H9 (cell line): Measurements from ENCODE around the gene SCN7A. TPM values are rescaled to one million over a fixed set of nuclear protein-coding genes. Genes with fewer than 3 reads are reported as not detected.

ENCODE experiments used
- DNase-seq: peaks from one replicate; pipeline ENCODE4 v3.0.0-alpha.2; 2017
- H2AFZ ChIP-seq: one replicate; pipeline ENCODE4 v1.6.1; 2013; ENCODE audit warnings: mild to moderate bottlenecking, low read length, control low read depth, moderate library complexity
- H2AK5ac ChIP-seq: 2 replicates; pipeline ENCODE4 v1.6.1; 2013; ENCODE audit warnings: low read length, control low read depth, mixed read lengths; ENCODE audit not compliant: insufficient read length
- H2BK120ac ChIP-seq: one replicate; pipeline ENCODE4 v1.6.1; 2013; ENCODE audit warnings: low read depth, mild to moderate bottlenecking, low read length, control low read depth, inconsistent platforms; ENCODE audit not compliant: poor library complexity, severe bottlenecking
- H2BK12ac ChIP-seq: 2 replicates; pipeline ENCODE4 v1.6.1; 2013; ENCODE audit warnings: low read length, control low read depth, mixed read lengths, low read depth; ENCODE audit not compliant: insufficient read length
- H2BK15ac ChIP-seq: 2 replicates; pipeline ENCODE4 v1.6.1; 2013; ENCODE audit warnings: low read depth, low read length, control low read depth
- H2BK20ac ChIP-seq: one replicate; pipeline ENCODE4 v1.6.1; 2013; ENCODE audit warnings: low read depth, mild to moderate bottlenecking, low read length, control low read depth, inconsistent platforms; ENCODE audit not compliant: poor library complexity, severe bottlenecking
- H2BK5ac ChIP-seq: 2 replicates; pipeline ENCODE4 v1.6.1; 2013; ENCODE audit warnings: low read length, control low read depth, mixed read lengths; ENCODE audit not compliant: insufficient read length
- H3K14ac ChIP-seq: 2 replicates; pipeline ENCODE4 v1.6.1; 2013; ENCODE audit warnings: low read length, control low read depth; ENCODE audit not compliant: insufficient read depth
- H3K18ac ChIP-seq: 2 replicates; pipeline ENCODE4 v1.6.1; 2013; ENCODE audit warnings: low read depth, mild to moderate bottlenecking, mixed read lengths, low read length, control low read depth; ENCODE audit not compliant: insufficient read length
- H3K23ac ChIP-seq: 2 replicates; pipeline ENCODE4 v1.6.1; 2013; ENCODE audit warnings: low read length, control low read depth, mixed read lengths, low read depth; ENCODE audit not compliant: insufficient read length
- H3K23me2 ChIP-seq: 2 replicates; pipeline ENCODE4 v1.6.1; 2013; ENCODE audit warnings: low read depth, mild to moderate bottlenecking, mixed read lengths, low read length, control low read depth; ENCODE audit not compliant: insufficient read length, poor library complexity, severe bottlenecking
- H3K27ac ChIP-seq: 2 replicates; pipeline ENCODE4 v1.5.1; 2013; ENCODE audit warnings: low read length, control low read depth, mixed read lengths, low read depth; ENCODE audit not compliant: insufficient read length
- H3K27me3 ChIP-seq: 2 replicates; pipeline ENCODE4 v1.6.1; 2013; ENCODE audit warnings: low read length, control low read depth, inconsistent platforms; ENCODE audit not compliant: insufficient read depth
- H3K4ac ChIP-seq: 2 replicates; pipeline ENCODE4 v1.6.1; 2013; ENCODE audit warnings: low read depth, mild to moderate bottlenecking, control low read depth, inconsistent platforms, low read length, moderate library complexity
- H3K4me1 ChIP-seq: 2 replicates; pipeline ENCODE4 v1.6.1; 2013; ENCODE audit warnings: low read length, control low read depth, inconsistent platforms; ENCODE audit not compliant: insufficient read depth
- H3K4me2 ChIP-seq: 2 replicates; pipeline ENCODE4 v1.6.1; 2013; ENCODE audit warnings: low read length, control low read depth, mixed read lengths; ENCODE audit not compliant: insufficient read length, insufficient read depth
- H3K56ac ChIP-seq: 2 replicates; pipeline ENCODE4 v1.6.1; 2013; ENCODE audit warnings: low read depth, mild to moderate bottlenecking, mixed read lengths, low read length, control low read depth; ENCODE audit not compliant: insufficient read length
- H3K79me1 ChIP-seq: 2 replicates; pipeline ENCODE4 v1.6.1; 2013; ENCODE audit warnings: low read depth, mild to moderate bottlenecking, moderate library complexity, low read length, control low read depth, inconsistent platforms; ENCODE audit not compliant: insufficient read depth, poor library complexity, severe bottlenecking
- H3K79me2 ChIP-seq: 2 replicates; pipeline ENCODE4 v1.6.1; 2013; ENCODE audit warnings: low read length, control low read depth, inconsistent platforms; ENCODE audit not compliant: insufficient read depth
- H3K9ac ChIP-seq: 2 replicates; pipeline ENCODE4 v1.6.1; 2013; ENCODE audit warnings: low read length, control low read depth, mixed read lengths; ENCODE audit not compliant: insufficient read length; ENCODE audit errors: extremely low read depth
- H3K9me3 ChIP-seq: one replicate; pipeline ENCODE4 v1.6.1; 2013; ENCODE audit warnings: low read depth, low read length, inconsistent platforms; ENCODE audit not compliant: control insufficient read depth
- H3T11ph ChIP-seq: one replicate; pipeline ENCODE4 v1.6.1; 2013; ENCODE audit warnings: mild to moderate bottlenecking, low read length, control low read depth, inconsistent platforms
- H4K20me1 ChIP-seq: one replicate; pipeline ENCODE4 v1.6.1; 2013; ENCODE audit not compliant: control insufficient read depth, insufficient read length, insufficient read depth
- H4K5ac ChIP-seq: 2 replicates; pipeline ENCODE4 v1.6.1; 2013; ENCODE audit warnings: low read depth, mild to moderate bottlenecking, mixed read lengths, low read length, control low read depth; ENCODE audit not compliant: insufficient read length
- H4K8ac ChIP-seq: replicated peaks from 2 replicates; pipeline ENCODE4 v1.6.1; 2013; ENCODE audit warnings: low read length, control low read depth, mixed read lengths, low read depth; ENCODE audit not compliant: insufficient read length
- H4K91ac ChIP-seq: 2 replicates; pipeline ENCODE4 v1.6.1; 2013; ENCODE audit warnings: low read depth, mild to moderate bottlenecking, moderate library complexity, mixed read lengths, low read length, control low read depth; ENCODE audit not compliant: insufficient read length
- H3K27ac Mint-ChIP-seq, 3 experiments: 2 replicates in 2 of 3; 3 replicates in 1 of 3; pipeline ENCODE4 v1.8.0; 2020 to 2021; ENCODE audit warnings: mixed read lengths in 3 of 3, mild to moderate bottlenecking in 1 of 3, moderate library complexity in 1 of 3
- H3K27me3 Mint-ChIP-seq: 2 replicates; pipeline ENCODE4 v1.8.0; 2021; ENCODE audit warnings: low read depth, mild to moderate bottlenecking, moderate library complexity, mixed read lengths
- H3K36me3 Mint-ChIP-seq, 3 experiments: 2 replicates in 2 of 3; 3 replicates in 1 of 3; pipeline ENCODE4 v1.8.0; 2020 to 2021; ENCODE audit warnings: low read depth in 3 of 3, mixed read lengths in 3 of 3; ENCODE audit not compliant: insufficient read depth in 1 of 3
- H3K4me1 Mint-ChIP-seq, 2 experiments: 2 replicates each; pipeline ENCODE4 v1.8.0; 2020; ENCODE audit warnings: mixed read lengths in 2 of 2
- H3K4me3 Mint-ChIP-seq, 2 experiments: 2 replicates in 1 of 2; 3 replicates in 1 of 2; pipeline ENCODE4 v1.8.0; 2020 to 2021; ENCODE audit warnings: mild to moderate bottlenecking in 2 of 2, mixed read lengths in 2 of 2, moderate library complexity in 1 of 2
- H3K9me3 Mint-ChIP-seq, 2 experiments: 2 replicates in 1 of 2; 3 replicates in 1 of 2; pipeline ENCODE4 v1.8.0; 2020; ENCODE audit warnings: mild to moderate bottlenecking in 2 of 2, mixed read lengths in 2 of 2, moderate library complexity in 1 of 2
- WGBS: extraction: QIAGEN DNeasy Blood & Tissue Kit; methylation state at CpG from one replicate; pipeline ENCODE4 v1.1.7; 2013; ENCODE audit warnings: missing lambda C conversion rate, low lambda C conversion rate, mixed read lengths; ENCODE audit not compliant: insufficient read length; ENCODE audit errors: extremely low coverage; 5-methylcytosine and 5-hydroxymethylcytosine counted together
- total RNA-seq: library from RNA; stranded (reverse); gene quantifications from 2 replicates; pipeline ENCODE4 v1.2.1, GENCODE V29; 2021
- TF ChIP-seq, protein P1 (sequence below): fragments of 200-600 bp; sonication (generic); conservative IDR thresholded peaks from 3 replicates; pipeline ENCODE4 v1.8.0; 2021; ENCODE audit warnings: antibody characterized with exemption, mild to moderate bottlenecking

Gene SCN7A
- total RNA-seq, 1 experiment from 2014 or later, result 0.07 TPM

DNA sequence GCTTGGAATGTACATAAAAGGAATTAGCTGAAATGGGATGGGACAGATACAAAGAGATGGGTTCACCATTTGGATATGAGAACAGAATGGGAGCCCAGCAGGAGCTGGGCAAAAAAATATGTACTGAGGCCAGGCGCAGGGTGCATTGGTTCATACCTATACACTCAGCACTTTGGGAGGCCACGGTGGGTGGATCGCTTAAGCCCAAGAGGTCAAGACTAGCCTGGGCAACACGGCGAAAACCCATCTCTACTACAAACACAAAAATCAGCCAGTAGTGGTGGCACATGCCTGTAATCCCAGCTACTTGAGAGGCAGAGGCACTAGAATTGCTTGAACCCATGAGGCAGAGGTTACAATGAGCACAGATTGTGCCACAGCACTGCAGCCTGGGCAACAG, 30.4 kb downstream of the SCN7A start:
- no peaks in the 10 kb centered on the region for H3K79me2 ChIP-seq
- H3K4me3 Mint-ChIP-seq, result no peak overlapping the region
- TF ChIP-seq, protein P1, sequence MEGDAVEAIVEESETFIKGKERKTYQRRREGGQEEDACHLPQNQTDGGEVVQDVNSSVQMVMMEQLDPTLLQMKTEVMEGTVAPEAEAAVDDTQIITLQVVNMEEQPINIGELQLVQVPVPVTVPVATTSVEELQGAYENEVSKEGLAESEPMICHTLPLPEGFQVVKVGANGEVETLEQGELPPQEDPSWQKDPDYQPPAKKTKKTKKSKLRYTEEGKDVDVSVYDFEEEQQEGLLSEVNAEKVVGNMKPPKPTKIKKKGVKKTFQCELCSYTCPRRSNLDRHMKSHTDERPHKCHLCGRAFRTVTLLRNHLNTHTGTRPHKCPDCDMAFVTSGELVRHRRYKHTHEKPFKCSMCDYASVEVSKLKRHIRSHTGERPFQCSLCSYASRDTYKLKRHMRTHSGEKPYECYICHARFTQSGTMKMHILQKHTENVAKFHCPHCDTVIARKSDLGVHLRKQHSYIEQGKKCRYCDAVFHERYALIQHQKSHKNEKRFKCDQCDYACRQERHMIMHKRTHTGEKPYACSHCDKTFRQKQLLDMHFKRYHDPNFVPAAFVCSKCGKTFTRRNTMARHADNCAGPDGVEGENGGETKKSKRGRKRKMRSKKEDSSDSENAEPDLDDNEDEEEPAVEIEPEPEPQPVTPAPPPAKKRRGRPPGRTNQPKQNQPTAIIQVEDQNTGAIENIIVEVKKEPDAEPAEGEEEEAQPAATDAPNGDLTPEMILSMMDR, result no peak
- H3K79me1 ChIP-seq, result no peaks in the 10 kb centered on the region
- no peak overlapping the region for H4K5ac ChIP-seq
- no peak overlapping the region for H3K27ac Mint-ChIP-seq
- no peak overlapping the region for H2BK20ac ChIP-seq
- no peaks in the 10 kb centered on the region for H3K27me3 ChIP-seq
- no peak overlapping the region for H3K4ac ChIP-seq
- no peaks in the 10 kb centered on the region for H3K9me3 Mint-ChIP-seq
- H4K91ac ChIP-seq, result no peak overlapping the region
- H3K4me2 ChIP-seq, result no peak overlapping the region
- H4K20me1 ChIP-seq, result no peaks in the 10 kb centered on the region
- no peak overlapping the region for H2BK5ac ChIP-seq
- H2AK5ac ChIP-seq, result no peak overlapping the region
- no peaks in the 10 kb centered on the region for H3K9me3 ChIP-seq
- no peak overlapping the region for H3K56ac ChIP-seq
- H4K8ac ChIP-seq, result no peak overlapping the region
- H3K23me2 ChIP-seq, result no peaks in the 10 kb centered on the region
- H2BK12ac ChIP-seq, result no peak overlapping the region
- no peak overlapping the region for H3K18ac ChIP-seq
- no peak overlapping the region for H3K14ac ChIP-seq
- DNase-seq, result no peak
- H3K27me3 Mint-ChIP-seq, result no peaks in the 10 kb centered on the region
- no peaks in the 10 kb centered on the region for H3K4me1 Mint-ChIP-seq
- H3T11ph ChIP-seq, result no peak overlapping the region
- WGBS, result no CpG with 5 or more reads among the region's 5 CpGs
- no peaks in the 10 kb centered on the region for H3K36me3 Mint-ChIP-seq
- no peak overlapping the region for H2BK120ac ChIP-seq
- H3K27ac ChIP-seq, result no peak overlapping the region
- H3K23ac ChIP-seq, result no peak overlapping the region
- H2AFZ ChIP-seq, result no peak overlapping the region
- no peak overlapping the region for H2BK15ac ChIP-seq
- H3K4me1 ChIP-seq, result no peaks in the 10 kb centered on the region
- H3K9ac ChIP-seq, result no peak overlapping the region
